Colonic mucosa (tissue), 4 donors: ENCODE results near the gene HECTD4. TPM values are rescaled to one million over a fixed set of nuclear protein-coding genes. Genes with fewer than 3 reads are reported as not detected.

Experiments
- DNase-seq: peaks from one replicate; pipeline ENCODE4 v3.0.0-alpha.2; 2020
- H3K27ac ChIP-seq: fragments of 200-600 bp; one replicate; pipeline ENCODE4 v1.8.0; 2021
- H3K27me3 ChIP-seq: fragments of 200-600 bp; one replicate; pipeline ENCODE4 v1.8.0; 2021
- H3K36me3 ChIP-seq: fragments of 200-600 bp; one replicate; pipeline ENCODE4 v1.8.0; 2021
- H3K4me1 ChIP-seq: fragments of 200-600 bp; one replicate; pipeline ENCODE4 v1.8.0; 2021; ENCODE audit warnings: mild to moderate bottlenecking
- H3K4me3 ChIP-seq: fragments of 200-600 bp; one replicate; pipeline ENCODE4 v1.8.0; 2021
- H3K9ac ChIP-seq, 2 donors: one replicate each; pipeline ENCODE4 v1.7.0; 2013; ENCODE audit warnings: control low read depth in 2 of 2, low read depth in 2 of 2, low read length in 2 of 2
- H3K9me3 ChIP-seq: fragments of 200-600 bp; one replicate; pipeline ENCODE4 v1.8.0; 2021
- CTCF ChIP-seq: fragments of 200-600 bp; IDR thresholded peaks from one replicate; pipeline ENCODE4 v1.8.0; 2022; ENCODE audit warnings: antibody characterized with exemption, mild to moderate bottlenecking
- intact Hi-C: fragments of 100-400 bp; cut with DNase I; formaldehyde crosslinking; loops from one replicate; pipeline ENCODE4 v1.14.1; 2022
- total RNA-seq, 2 donors: library from RNA; stranded (reverse); fragmentation: NEBNext Ultra II Directional in 1 of 2; extraction: Animal tissue kit (Norgen Biotek cat#: 25700) in 1 of 2; gene quantifications; one replicate each; pipeline ENCODE4 v1.2.1, GENCODE V29; 2021
- donor health status: healthy.
- donor health status: DM: no; HTN: no; CAD: no.
- donor health status: DM: no; HTN: no; CAD: no.

The HECTD4 gene
- total RNA-seq, 2 donors from 2014 or later = 39.6 to 41.7 TPM

DNA sequence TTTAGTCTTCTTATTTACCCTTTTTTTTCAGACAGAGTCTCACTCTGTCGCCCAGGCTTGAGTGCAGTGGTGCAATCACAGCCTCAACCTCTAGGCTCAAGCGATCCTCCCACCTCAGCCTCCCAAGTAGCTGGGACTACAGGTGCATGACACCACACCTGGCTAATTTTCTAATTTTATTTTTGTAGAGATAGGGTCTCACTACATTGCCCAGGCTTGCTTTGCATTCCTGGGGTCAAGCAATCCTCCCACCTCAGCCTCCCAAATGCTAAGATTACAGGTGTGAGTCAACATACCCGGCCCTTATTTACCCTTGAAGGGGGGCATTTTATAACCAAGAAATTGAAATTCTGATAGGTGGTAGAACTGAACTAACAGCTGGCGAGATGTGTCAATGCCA is 21.0 kb downstream of the HECTD4 start:
- TF ChIP-seq CTCF = no peak
- Histone ChIP-seq H3K36me3 (no peaks in the 10 kb centered on the region), H3K9ac (no peak overlapping the region), H3K4me3 (no peak overlapping the region), H3K27me3 (no peaks in the 10 kb centered on the region), H3K9me3 (no peaks in the 10 kb centered on the region), H3K27ac (no peak overlapping the region), H3K4me1 (no peaks in the 10 kb centered on the region)
- intact Hi-C loops = no loop called here
- DNase-seq = no peak

DNA sequence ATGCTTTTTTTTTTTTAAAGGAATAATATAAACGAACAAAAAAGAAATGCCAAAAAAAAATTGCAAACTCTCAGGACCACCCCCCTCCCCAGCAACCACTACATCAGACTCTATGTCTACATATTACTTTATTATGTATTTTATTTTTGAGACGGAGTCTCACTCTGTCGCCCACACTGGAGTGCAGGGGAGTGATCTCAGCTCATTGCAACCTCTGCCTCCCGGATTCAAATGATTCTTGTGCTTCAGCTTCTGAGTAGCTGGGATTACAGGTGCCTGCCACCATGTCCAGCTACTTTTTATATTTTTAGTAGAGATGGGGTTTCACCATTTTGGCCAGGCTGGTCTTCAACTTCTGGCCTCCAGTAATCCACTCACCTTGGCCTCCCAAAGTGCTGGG is 22.9 kb downstream of the HECTD4 start:
- Histone ChIP-seq H3K36me3 (no peaks in the 10 kb centered on the region), H3K9ac (no peak overlapping the region), H3K9me3 (no peaks in the 10 kb centered on the region), H3K4me3 (no peak overlapping the region), H3K27me3 (no peaks in the 10 kb centered on the region), H3K4me1 (no peaks in the 10 kb centered on the region), H3K27ac (no peak overlapping the region)
- no peak for TF ChIP-seq CTCF
- intact Hi-C loops = no loop called here
- no peak for DNase-seq

DNA sequence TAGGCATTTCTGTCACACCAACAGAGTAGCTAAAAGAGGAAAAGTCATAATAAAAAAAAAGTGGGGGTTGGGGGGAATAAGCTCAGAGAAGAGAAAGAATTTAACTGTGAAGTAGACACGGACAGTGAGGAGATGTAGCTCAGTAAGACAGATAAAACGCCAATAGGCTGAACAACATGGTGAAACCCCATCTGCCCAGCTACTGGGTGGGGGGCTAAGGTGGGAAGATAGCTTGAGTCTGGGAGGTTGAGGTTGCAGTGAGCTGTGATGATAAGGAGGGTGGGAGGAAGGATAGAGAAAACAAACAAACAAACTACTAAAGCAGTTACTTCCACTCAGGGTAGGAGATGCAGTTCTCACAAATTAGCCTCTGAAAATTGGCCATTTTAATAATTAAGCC is 25.0 kb downstream of the HECTD4 start:
- intact Hi-C loops = no loop called here
- H3K9ac ChIP-seq = no peak overlapping the region
- H3K27me3 ChIP-seq = no peaks in the 10 kb centered on the region

GRCh38 chr12:112354399-112354798 is 27.8 kb downstream of the HECTD4 start:
- Histone ChIP-seq H3K4me1 (no peaks in the 10 kb centered on the region), H3K27me3 (no peaks in the 10 kb centered on the region), H3K9me3 (no peaks in the 10 kb centered on the region), H3K36me3 (no peaks in the 10 kb centered on the region), H3K27ac (no peak overlapping the region), H3K9ac (no peak overlapping the region), H3K4me3 (no peak overlapping the region)
- no peak for DNase-seq
- TF ChIP-seq CTCF = no peak
- intact Hi-C loops = no loop called here

More for the DNA sequence above, 25.0 kb downstream of the HECTD4 start:
- H3K27ac ChIP-seq = no peak overlapping the region
- H3K4me3 ChIP-seq = no peak overlapping the region
- TF ChIP-seq CTCF = no peak
- DNase-seq = no peak
- no peaks in the 10 kb centered on the region for H3K36me3 ChIP-seq
- no peaks in the 10 kb centered on the region for H3K4me1 ChIP-seq
- no peaks in the 10 kb centered on the region for H3K9me3 ChIP-seq

DNA sequence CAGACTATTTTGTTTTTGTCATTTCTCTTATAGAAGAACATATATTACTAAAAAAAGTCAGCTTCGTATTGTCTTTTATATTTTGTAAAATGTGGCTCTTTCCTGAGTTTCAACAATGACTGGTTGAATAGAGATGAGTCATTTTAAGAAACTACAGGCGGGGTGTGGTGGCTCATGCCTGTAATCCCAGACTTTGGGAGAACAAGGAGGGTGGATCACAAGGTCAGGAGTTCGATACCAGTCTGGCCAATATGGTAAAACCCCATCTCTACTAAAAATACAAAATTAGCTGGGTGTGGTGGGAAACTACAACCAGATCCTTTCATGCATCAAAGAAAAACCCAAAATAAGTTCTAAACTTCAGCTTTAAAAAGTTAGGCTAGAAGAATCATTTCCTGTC is 28.8 kb downstream of the HECTD4 start:
- H3K36me3 ChIP-seq = no peaks in the 10 kb centered on the region
- no peak for TF ChIP-seq CTCF
- H3K9ac ChIP-seq = no peak overlapping the region
- intact Hi-C loops = no loop called here
- H3K9me3 ChIP-seq = no peaks in the 10 kb centered on the region
- DNase-seq = no peak
- H3K27me3 ChIP-seq = no peaks in the 10 kb centered on the region
- H3K4me3 ChIP-seq = no peak overlapping the region
- no peak overlapping the region for H3K27ac ChIP-seq
- H3K4me1 ChIP-seq = no peaks in the 10 kb centered on the region

GRCh38 chr12:112352921-112353320 is 29.3 kb downstream of the HECTD4 start:
- TF ChIP-seq CTCF = no peak
- no peaks in the 10 kb centered on the region for H3K9me3 ChIP-seq
- H3K9ac ChIP-seq = no peak overlapping the region
- intact Hi-C loops = no loop called here
- no peak overlapping the region for H3K27ac ChIP-seq
- H3K4me1 ChIP-seq = no peaks in the 10 kb centered on the region
- no peaks in the 10 kb centered on the region for H3K36me3 ChIP-seq
- no peak for DNase-seq
- H3K27me3 ChIP-seq = no peaks in the 10 kb centered on the region
- H3K4me3 ChIP-seq = no peak overlapping the region
